Measurements from ENCODE around the gene DISC1.
"Not testable (repeated sequence)": the region's sequence is repeated elsewhere in the genome, so short reads cannot be mapped to it uniquely, and the experiment has no call there.

DISC1 gene

GRCh38 chr1:231781892-231782291, 155.3 kb downstream of the DISC1 start:
- DNase-seq, result no peak

GRCh38 chr1:231785073-231785472, 158.5 kb downstream of the DISC1 start:
- not testable (repeated sequence) for DNase-seq

DNA sequence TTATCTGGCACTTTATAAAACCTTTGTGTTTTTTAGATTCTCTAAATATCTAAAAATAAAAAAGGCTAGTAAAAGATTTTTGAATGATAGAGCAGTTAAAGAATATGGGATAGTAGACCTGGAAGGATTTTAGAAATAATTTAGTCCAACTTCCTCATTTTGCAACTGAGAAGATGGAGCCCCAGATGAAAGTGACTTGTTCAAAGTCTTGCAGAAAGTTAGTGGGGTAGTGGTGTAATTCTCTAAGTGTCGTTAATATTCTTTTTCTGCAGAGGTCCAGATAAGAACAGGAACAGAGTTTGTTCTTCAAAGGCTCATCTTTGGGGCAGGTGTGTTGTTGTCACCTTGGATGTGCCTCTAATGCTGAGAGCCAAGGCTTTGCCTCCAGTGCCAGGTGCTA, 159.5 kb downstream of the DISC1 start:
- no peak for DNase-seq

GRCh38 chr1:231792634-231793033, 166.0 kb downstream of the DISC1 start:
- no peak for DNase-seq

DNA sequence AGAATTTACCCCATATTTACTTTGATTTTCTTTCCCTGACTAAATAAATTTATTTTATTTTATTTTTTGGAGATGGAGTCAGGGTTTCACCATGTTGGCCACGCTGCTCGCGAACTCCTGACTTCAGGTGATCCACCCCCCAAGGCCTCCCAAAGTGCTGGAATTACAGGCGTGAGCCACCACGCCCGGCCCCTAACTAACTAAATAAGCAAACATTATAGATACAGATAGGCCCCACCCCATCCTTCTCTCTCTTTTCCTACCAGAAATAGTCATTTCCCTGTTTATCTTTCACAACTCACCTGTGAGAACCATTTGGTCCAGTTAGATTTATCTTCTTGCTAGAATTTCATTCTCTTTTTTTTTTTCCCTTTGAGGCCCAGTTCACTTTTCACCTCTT, 167.3 kb downstream of the DISC1 start:
- DNase-seq, result no peak

DNA sequence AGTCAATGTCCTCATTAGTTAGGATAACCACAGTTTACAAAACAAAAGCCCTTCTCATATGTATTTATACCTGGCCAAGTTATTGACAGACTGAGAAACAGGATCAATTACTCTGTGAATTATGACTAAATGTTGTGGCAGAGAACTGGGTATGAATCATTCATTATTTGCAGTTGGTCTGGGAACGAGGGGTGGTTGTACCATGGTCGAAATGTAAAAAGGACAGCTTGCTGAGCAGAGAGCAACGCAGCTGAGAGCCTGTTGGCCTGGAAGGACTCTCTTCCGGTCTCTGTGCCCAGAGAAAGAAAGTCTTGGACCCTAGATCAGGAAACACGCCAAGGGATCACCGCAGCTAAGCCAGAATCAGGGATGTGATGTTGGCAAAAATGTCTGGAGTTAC, 169.6 kb downstream of the DISC1 start:
- no peak for DNase-seq

- no peak for DNase-seq
Observed at GRCh38 chr1:231799363-231799986, 172.9 kb downstream of the DISC1 start.

- DNase-seq, result no peak
Observed at GRCh38 chr1:231800108-231800507, 173.5 kb downstream of the DISC1 start.

DNA sequence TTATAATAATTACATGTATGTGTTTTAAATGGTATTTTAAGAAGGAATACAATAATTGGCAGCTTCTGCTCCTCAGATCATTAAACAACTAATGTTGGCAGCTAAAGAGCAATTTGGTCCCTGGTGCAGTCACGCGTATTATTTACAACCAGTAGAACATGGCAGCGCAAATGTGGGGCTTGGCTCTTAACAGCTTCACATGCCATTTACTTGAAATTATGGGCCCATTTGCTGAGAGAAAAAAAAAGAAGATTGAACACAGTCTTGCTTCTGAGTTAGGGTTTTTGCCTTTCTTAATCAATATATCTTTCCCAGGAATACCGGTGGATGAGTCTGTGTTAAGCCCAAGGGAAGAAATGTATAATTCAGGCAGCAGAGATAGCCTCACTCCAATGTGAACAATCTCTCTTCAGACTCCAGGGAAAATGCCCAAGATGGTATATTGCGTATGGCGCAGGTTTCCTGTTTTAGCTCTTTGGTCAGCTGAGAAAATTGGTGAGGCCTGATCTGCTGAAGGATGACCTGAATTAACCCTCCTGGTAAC, 174.5 kb downstream of the DISC1 start:
- DNase-seq, result no peak

- DNase-seq, result no peak
Observed at GRCh38 chr1:231803353-231803752, 176.8 kb downstream of the DISC1 start.

- DNase-seq, result peak; percentile 5
Observed at GRCh38 chr1:231806623-231807495, 180.3 kb downstream of the DISC1 start.

GRCh38 chr1:231807541-231807940, 181.0 kb downstream of the DISC1 start:
- DNase-seq, result no peak

GRCh38 chr1:231808116-231808515, 181.5 kb downstream of the DISC1 start:
- DNase-seq, result no peak

- no peak for DNase-seq
Observed at GRCh38 chr1:231808990-231809389, 182.4 kb downstream of the DISC1 start.

GRCh38 chr1:231810415-231810814, 183.8 kb downstream of the DISC1 start:
- no peak for DNase-seq

GRCh38 chr1:231814021-231814420, 187.4 kb downstream of the DISC1 start:
- DNase-seq, result no peak

DNA sequence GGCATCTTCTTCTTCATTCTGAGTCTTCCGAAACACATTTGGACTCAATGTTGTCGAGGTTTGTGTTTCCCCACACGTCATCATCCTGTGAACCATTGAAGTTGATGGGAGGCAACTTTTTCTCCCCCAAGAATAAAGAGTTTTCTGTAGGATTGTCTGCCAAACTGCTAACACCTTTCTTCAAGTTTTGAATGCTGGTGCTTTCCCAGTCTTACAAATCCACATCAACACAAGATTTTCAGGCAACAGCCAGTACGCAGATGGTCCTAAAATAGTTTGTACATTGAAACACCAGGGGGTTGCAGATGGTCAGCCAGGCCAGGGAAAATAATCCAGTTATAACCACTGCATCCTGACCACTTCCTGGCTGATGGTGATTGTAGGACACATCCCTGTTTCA, 187.9 kb downstream of the DISC1 start:
- DNase-seq, result no peak

GRCh38 chr1:231817801-231818200, 191.2 kb downstream of the DISC1 start:
- no peak for DNase-seq

GRCh38 chr1:231818337-231818736, 191.7 kb downstream of the DISC1 start:
- no peak for DNase-seq

DNA sequence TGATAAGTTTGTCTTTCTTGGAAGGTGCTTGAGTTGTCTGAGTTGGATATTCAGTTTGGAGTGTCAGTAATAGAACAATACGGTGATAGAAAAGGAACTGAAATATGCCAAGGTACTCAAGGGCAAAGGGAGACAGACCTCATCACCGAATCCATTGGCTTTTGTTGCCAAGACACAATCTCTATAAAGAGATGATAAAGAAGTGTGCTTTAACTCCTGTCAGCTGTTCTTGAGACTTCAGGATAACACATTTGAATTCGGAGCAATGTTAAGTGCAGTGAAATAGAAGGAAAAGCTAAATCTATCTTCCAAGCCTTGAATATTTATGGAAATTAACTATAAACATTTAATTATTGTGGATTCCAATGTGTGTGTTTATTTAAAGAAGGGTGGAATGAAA, 194.7 kb downstream of the DISC1 start:
- DNase-seq, result no peak

- DNase-seq, result no peak
Observed at GRCh38 chr1:231822041-231822440, 195.5 kb downstream of the DISC1 start.

GRCh38 chr1:231826566-231826965, 200.0 kb downstream of the DISC1 start:
- no peak for DNase-seq

- DNase-seq, result no peak
Observed at GRCh38 chr1:231827337-231828105, 200.9 kb downstream of the DISC1 start.

Data from activated CD4-positive, alpha-beta T cell treated with anti-CD3 and anti-CD28 coated beads, Interleukin-2, amount 50 U/mL, for 1 hour (primary cell).